Measurements from ENCODE around the gene GALNT9.
"Not testable (repeated sequence)": the region's sequence is repeated elsewhere in the genome, so short reads cannot be mapped to it uniquely, and the experiment has no call there.

The GALNT9 gene

GRCh38 chr12:132159555-132160003 lies 169.8 kb downstream of the GALNT9 start:
- DNase-seq (ENCODE audit: low read depth, low spot score): no peak

GRCh38 chr12:132158677-132159554 lies 170.5 kb downstream of the GALNT9 start:
- no peak for DNase-seq (ENCODE audit: low read depth, low spot score)

- DNase-seq (ENCODE audit: low read depth, low spot score): no peak
Observed at GRCh38 chr12:132157733-132158409, 171.5 kb downstream of the GALNT9 start.

- no peak for DNase-seq (ENCODE audit: low read depth, low spot score)
Observed at GRCh38 chr12:132156573-132157325, 172.6 kb downstream of the GALNT9 start.

GRCh38 chr12:132155771-132156572 lies 173.4 kb downstream of the GALNT9 start:
- no peak for DNase-seq (ENCODE audit: low read depth, low spot score)

GRCh38 chr12:132154941-132155770 lies 174.2 kb downstream of the GALNT9 start:
- DNase-seq (ENCODE audit: low read depth, low spot score): no peak

GRCh38 chr12:132154341-132154761 lies 175.0 kb downstream of the GALNT9 start:
- no peak for DNase-seq (ENCODE audit: low read depth, low spot score)

GRCh38 chr12:132153501-132154340 lies 175.7 kb downstream of the GALNT9 start:
- peak; percentile 46 for DNase-seq (ENCODE audit: low read depth, low spot score)

GRCh38 chr12:132152953-132153352 lies 176.4 kb downstream of the GALNT9 start:
- no peak for DNase-seq (ENCODE audit: low read depth, low spot score)

GRCh38 chr12:132152411-132152821 lies 177.0 kb downstream of the GALNT9 start:
- DNase-seq (ENCODE audit: low read depth, low spot score): no peak

- no peak for DNase-seq (ENCODE audit: low read depth, low spot score)
Observed at GRCh38 chr12:132151766-132152410, 177.5 kb downstream of the GALNT9 start.

- DNase-seq (ENCODE audit: low read depth, low spot score): no peak
Observed at GRCh38 chr12:132151145-132151765, 178.1 kb downstream of the GALNT9 start.

- DNase-seq (ENCODE audit: low read depth, low spot score): no peak
Observed at GRCh38 chr12:132150780-132151144, 178.6 kb downstream of the GALNT9 start.

- DNase-seq (ENCODE audit: low read depth, low spot score): not testable (repeated sequence)
Observed at GRCh38 chr12:132149526-132149925, 179.9 kb downstream of the GALNT9 start.

- no peak for DNase-seq (ENCODE audit: low read depth, low spot score)
Observed at GRCh38 chr12:132148368-132149045, 180.9 kb downstream of the GALNT9 start.

GRCh38 chr12:132147423-132148367 lies 181.7 kb downstream of the GALNT9 start:
- no peak for DNase-seq (ENCODE audit: low read depth, low spot score)
